Measurements from ENCODE around the gene SLAIN2. TPM values are rescaled to one million over a fixed set of nuclear protein-coding genes. Genes with fewer than 3 reads are reported as not detected.
A peak's percentile ranks its signal among the peaks of the same experiment; 100 is the strongest.
"Not testable (repeated sequence)": the region's sequence is repeated elsewhere in the genome, so short reads cannot be mapped to it uniquely, and the experiment has no call there.

The SLAIN2 gene
- 10 to 100 TPM; 17.9 to 41.5 TPM for polyA plus RNA-seq

GRCh38 chr4:48340965-48341775 is at the start of gene SLAIN2:
Gene SLAIN2, plus strand, starts transcription at chr4:48341529. Its CDS starts 211 bp downstream, at chr4:48341740.
- Histone ChIP-seq H3K4me3 (ENCODE audit: low read depth in 1 of 2, low read length in 2 of 2) (peak within 1 kb of the TSS; percentile 84 to 96), H3K9me3 (ENCODE audit: control insufficient read depth in 2 of 2, insufficient read depth in 1 of 2, low read depth in 1 of 2, low read length in 1 of 2) (no peaks in the 10 kb centered on the region), H3K36me3 (ENCODE audit: control insufficient read depth in 2 of 2, insufficient read depth in 2 of 2, low read length in 1 of 2) (no peaks in the 10 kb centered on the region), H3K27me3 (ENCODE audit: control insufficient read depth in 1 of 2, insufficient read depth in 2 of 2, low read length in 2 of 2) (no peaks in the 10 kb centered on the region), H3K27ac (ENCODE audit: low read depth in 2 of 2, low read length in 1 of 2) (peak within 1 kb of the TSS; percentile 92 to 99), H3K4me1 (ENCODE audit: control insufficient read depth in 2 of 2, insufficient read depth in 2 of 2, low read length in 1 of 2) (no peaks in the 10 kb centered on the region)
- 0 to 1% methylated on average over 77 to 89 of the region's 89 CpGs for WGBS, 2 donors

GRCh38 chr4:48292218-48292790 is 49.0 kb upstream of the SLAIN2 start:
- WGBS, 2 donors = 96 to 97% methylated on average over 24 to 40 of the region's 40 CpGs
- H3K27ac ChIP-seq (ENCODE audit: low read depth in 2 of 2, low read length in 1 of 2); H3K36me3 ChIP-seq (ENCODE audit: control insufficient read depth in 2 of 2, insufficient read depth in 2 of 2, low read length in 1 of 2); H3K4me3 ChIP-seq (ENCODE audit: low read depth in 1 of 2, low read length in 2 of 2); H3K4me1 ChIP-seq (ENCODE audit: control insufficient read depth in 2 of 2, insufficient read depth in 2 of 2, low read length in 1 of 2); H3K9me3 ChIP-seq (ENCODE audit: control insufficient read depth in 2 of 2, insufficient read depth in 1 of 2, low read depth in 1 of 2, low read length in 1 of 2); H3K27me3 ChIP-seq (ENCODE audit: control insufficient read depth in 1 of 2, insufficient read depth in 2 of 2, low read length in 2 of 2): not testable (repeated sequence)

- H3K4me3 ChIP-seq (ENCODE audit: low read depth in 1 of 2, low read length in 2 of 2) = no peak overlapping the region
- no peaks in the 10 kb centered on the region for H3K4me1 ChIP-seq (ENCODE audit: control insufficient read depth in 2 of 2, insufficient read depth in 2 of 2, low read length in 1 of 2)
- H3K27me3 ChIP-seq (ENCODE audit: control insufficient read depth in 1 of 2, insufficient read depth in 2 of 2, low read length in 2 of 2) = no peaks in the 10 kb centered on the region
- no peak overlapping the region for H3K27ac ChIP-seq (ENCODE audit: low read depth in 2 of 2, low read length in 1 of 2)
- no peaks in the 10 kb centered on the region for H3K36me3 ChIP-seq (ENCODE audit: control insufficient read depth in 2 of 2, insufficient read depth in 2 of 2, low read length in 1 of 2)
- no peaks in the 10 kb centered on the region for H3K9me3 ChIP-seq (ENCODE audit: control insufficient read depth in 2 of 2, insufficient read depth in 1 of 2, low read depth in 1 of 2, low read length in 1 of 2)
Measured at GRCh38 chr4:48295116-48295515, 46.2 kb upstream of the SLAIN2 start.

GRCh38 chr4:48296365-48296764 is 45.0 kb upstream of the SLAIN2 start:
- no peaks in the 10 kb centered on the region for H3K4me1 ChIP-seq (ENCODE audit: control insufficient read depth in 2 of 2, insufficient read depth in 2 of 2, low read length in 1 of 2)
- no peaks in the 10 kb centered on the region for H3K9me3 ChIP-seq (ENCODE audit: control insufficient read depth in 2 of 2, insufficient read depth in 1 of 2, low read depth in 1 of 2, low read length in 1 of 2)
- 73% methylated on average over 6 of the region's 6 CpGs for WGBS, 2 donors
- H3K27me3 ChIP-seq (ENCODE audit: control insufficient read depth in 1 of 2, insufficient read depth in 2 of 2, low read length in 2 of 2) = no peaks in the 10 kb centered on the region
- H3K4me3 ChIP-seq (ENCODE audit: low read depth in 1 of 2, low read length in 2 of 2) = no peak overlapping the region
- no peaks in the 10 kb centered on the region for H3K36me3 ChIP-seq (ENCODE audit: control insufficient read depth in 2 of 2, insufficient read depth in 2 of 2, low read length in 1 of 2)
- H3K27ac ChIP-seq (ENCODE audit: low read depth in 2 of 2, low read length in 1 of 2) = no peak overlapping the region

- H3K4me1 ChIP-seq (ENCODE audit: control insufficient read depth in 2 of 2, insufficient read depth in 2 of 2, low read length in 1 of 2) = no peaks in the 10 kb centered on the region
- WGBS, 2 donors = 92% methylated on average over 2 of the region's 2 CpGs
- H3K36me3 ChIP-seq (ENCODE audit: control insufficient read depth in 2 of 2, insufficient read depth in 2 of 2, low read length in 1 of 2) = no peaks in the 10 kb centered on the region
- H3K4me3 ChIP-seq (ENCODE audit: low read depth in 1 of 2, low read length in 2 of 2) = no peak overlapping the region
- no peaks in the 10 kb centered on the region for H3K27me3 ChIP-seq (ENCODE audit: control insufficient read depth in 1 of 2, insufficient read depth in 2 of 2, low read length in 2 of 2)
- no peak overlapping the region for H3K27ac ChIP-seq (ENCODE audit: low read depth in 2 of 2, low read length in 1 of 2)
- no peaks in the 10 kb centered on the region for H3K9me3 ChIP-seq (ENCODE audit: control insufficient read depth in 2 of 2, insufficient read depth in 1 of 2, low read depth in 1 of 2, low read length in 1 of 2)
Measured at GRCh38 chr4:48297256-48297846, 44.0 kb upstream of the SLAIN2 start.

- WGBS, 2 donors = 86 to 91% methylated on average over 4 of the region's 4 CpGs
- Histone ChIP-seq H3K27ac (ENCODE audit: low read depth in 2 of 2, low read length in 1 of 2) (no peak overlapping the region), H3K9me3 (ENCODE audit: control insufficient read depth in 2 of 2, insufficient read depth in 1 of 2, low read depth in 1 of 2, low read length in 1 of 2) (no peaks in the 10 kb centered on the region), H3K27me3 (ENCODE audit: control insufficient read depth in 1 of 2, insufficient read depth in 2 of 2, low read length in 2 of 2) (no peaks in the 10 kb centered on the region), H3K4me3 (ENCODE audit: low read depth in 1 of 2, low read length in 2 of 2) (no peak overlapping the region), H3K4me1 (ENCODE audit: control insufficient read depth in 2 of 2, insufficient read depth in 2 of 2, low read length in 1 of 2) (no peaks in the 10 kb centered on the region), H3K36me3 (ENCODE audit: control insufficient read depth in 2 of 2, insufficient read depth in 2 of 2, low read length in 1 of 2) (no peaks in the 10 kb centered on the region)
Measured at GRCh38 chr4:48299560-48299959, 41.8 kb upstream of the SLAIN2 start.

- WGBS, 2 donors = 59 to 65% methylated on average over 2 of the region's 2 CpGs
- Histone ChIP-seq H3K4me1 (ENCODE audit: control insufficient read depth in 2 of 2, insufficient read depth in 2 of 2, low read length in 1 of 2) (no peaks in the 10 kb centered on the region), H3K4me3 (ENCODE audit: low read depth in 1 of 2, low read length in 2 of 2) (no peak overlapping the region), H3K36me3 (ENCODE audit: control insufficient read depth in 2 of 2, insufficient read depth in 2 of 2, low read length in 1 of 2) (no peaks in the 10 kb centered on the region), H3K27me3 (ENCODE audit: control insufficient read depth in 1 of 2, insufficient read depth in 2 of 2, low read length in 2 of 2) (no peaks in the 10 kb centered on the region), H3K9me3 (ENCODE audit: control insufficient read depth in 2 of 2, insufficient read depth in 1 of 2, low read depth in 1 of 2, low read length in 1 of 2) (no peaks in the 10 kb centered on the region), H3K27ac (ENCODE audit: low read depth in 2 of 2, low read length in 1 of 2) (no peak overlapping the region)
Measured at GRCh38 chr4:48300004-48300403, 41.3 kb upstream of the SLAIN2 start.

GRCh38 chr4:48305508-48305907 is 35.8 kb upstream of the SLAIN2 start:
- no peaks in the 10 kb centered on the region for H3K27me3 ChIP-seq (ENCODE audit: control insufficient read depth in 1 of 2, insufficient read depth in 2 of 2, low read length in 2 of 2)
- H3K4me3 ChIP-seq (ENCODE audit: low read depth in 1 of 2, low read length in 2 of 2) = no peak overlapping the region
- 74 to 78% methylated on average over 3 of the region's 3 CpGs for WGBS, 2 donors
- no peaks in the 10 kb centered on the region for H3K9me3 ChIP-seq (ENCODE audit: control insufficient read depth in 2 of 2, insufficient read depth in 1 of 2, low read depth in 1 of 2, low read length in 1 of 2)
- H3K36me3 ChIP-seq (ENCODE audit: control insufficient read depth in 2 of 2, insufficient read depth in 2 of 2, low read length in 1 of 2) = no peaks in the 10 kb centered on the region
- no peak overlapping the region for H3K27ac ChIP-seq (ENCODE audit: low read depth in 2 of 2, low read length in 1 of 2)
- H3K4me1 ChIP-seq (ENCODE audit: control insufficient read depth in 2 of 2, insufficient read depth in 2 of 2, low read length in 1 of 2) = no peaks in the 10 kb centered on the region

- 81 to 87% methylated on average over 5 of the region's 5 CpGs for WGBS, 2 donors
- H3K4me3 ChIP-seq (ENCODE audit: low read depth in 1 of 2, low read length in 2 of 2) = no peak overlapping the region
- no peaks in the 10 kb centered on the region for H3K36me3 ChIP-seq (ENCODE audit: control insufficient read depth in 2 of 2, insufficient read depth in 2 of 2, low read length in 1 of 2)
- no peaks in the 10 kb centered on the region for H3K9me3 ChIP-seq (ENCODE audit: control insufficient read depth in 2 of 2, insufficient read depth in 1 of 2, low read depth in 1 of 2, low read length in 1 of 2)
- H3K27me3 ChIP-seq (ENCODE audit: control insufficient read depth in 1 of 2, insufficient read depth in 2 of 2, low read length in 2 of 2) = no peaks in the 10 kb centered on the region
- no peak overlapping the region for H3K27ac ChIP-seq (ENCODE audit: low read depth in 2 of 2, low read length in 1 of 2)
- no peaks in the 10 kb centered on the region for H3K4me1 ChIP-seq (ENCODE audit: control insufficient read depth in 2 of 2, insufficient read depth in 2 of 2, low read length in 1 of 2)
Measured at GRCh38 chr4:48307528-48307927, 33.8 kb upstream of the SLAIN2 start.
